Prostate gland (tissue), 2 donors: ENCODE data around the gene HUNK.

Experiments used
- CTCF ChIP-seq, 4 experiments: fragments of 200-600 bp in 2 of 4; fragments of 450-650 bp in 2 of 4; sonication (generic) in 2 of 4; IDR thresholded peaks; 1 replicate in 3 of 4; 2 replicates in 1 of 4; pipeline ENCODE4 v1.5.1; 2016 to 2019; ENCODE audit warnings: antibody characterized with exemption in 4 of 4, mild to moderate bottlenecking in 2 of 4, moderate library complexity in 2 of 4
- POLR2A ChIP-seq: fragments of 450-650 bp; IDR thresholded peaks from one replicate; pipeline ENCODE4 v1.6.1; 2016; ENCODE audit warnings: antibody characterized with exemption, mild to moderate bottlenecking
- POLR2AphosphoS5 ChIP-seq: sonication (generic); formaldehyde crosslinking; IDR thresholded peaks from one replicate; pipeline ENCODE4 v1.6.1; 2017; ENCODE audit warnings: antibody characterized with exemption

- no peak for TF ChIP-seq CTCF (IDR thresholded peaks at IDR 0.05)
- no peak for TF ChIP-seq POLR2A
- no peak for TF ChIP-seq POLR2AphosphoS5
These were observed 24.5 kb downstream of the HUNK start for GRCh38 chr21:31897311-31897710.
